Tongue (tissue), 2 donors: ENCODE measurements around the gene SPATC1L. TPM values are rescaled to one million over a fixed set of nuclear protein-coding genes. Genes with fewer than 3 reads are reported as not detected.

Source experiments
- DNase-seq: peaks from one replicate; pipeline ENCODE4 v3.0.0-alpha.2; 2015
- total RNA-seq: library from RNA; depleted of rRNA; stranded (reverse); fragments of >200 nt; gene quantifications from one replicate; pipeline ENCODE4 v1.2.3, GENCODE V29; 2014

Gene SPATC1L
- total RNA-seq, 1 donor from 2014 or later = 5.9 TPM

- DNase-seq = no peak
Measured at GRCh38 chr21:46215436-46216131, 31.3 kb upstream of the SPATC1L start.

- no peak for DNase-seq
Measured at GRCh38 chr21:46214478-46215340, 30.4 kb upstream of the SPATC1L start.

GRCh38 chr21:46213620-46214286, 29.5 kb upstream of the SPATC1L start:
- no peak for DNase-seq

GRCh38 chr21:46212721-46213484, 28.6 kb upstream of the SPATC1L start:
- no peak for DNase-seq

- no peak for DNase-seq
Measured at GRCh38 chr21:46211786-46212720, 27.8 kb upstream of the SPATC1L start.

- DNase-seq = no peak
Measured at GRCh38 chr21:46211376-46211775, 27.1 kb upstream of the SPATC1L start.

- DNase-seq = no peak
Measured at GRCh38 chr21:46210378-46211136, 26.3 kb upstream of the SPATC1L start.

- no peak for DNase-seq
Measured at GRCh38 chr21:46208761-46209721, 24.8 kb upstream of the SPATC1L start.

- DNase-seq = no peak
Measured at GRCh38 chr21:46207920-46208591, 23.8 kb upstream of the SPATC1L start.

GRCh38 chr21:46207006-46207919, 23.0 kb upstream of the SPATC1L start:
- DNase-seq = no peak

GRCh38 chr21:46206163-46207005, 22.1 kb upstream of the SPATC1L start:
- no peak for DNase-seq

- DNase-seq = no peak
Measured at GRCh38 chr21:46205766-46206162, 21.5 kb upstream of the SPATC1L start.

- DNase-seq = no peak
Measured at GRCh38 chr21:46205166-46205565, 20.9 kb upstream of the SPATC1L start.

- DNase-seq = no peak
Measured at GRCh38 chr21:46203203-46203600, 18.9 kb upstream of the SPATC1L start.

GRCh38 chr21:46202592-46203202, 18.4 kb upstream of the SPATC1L start:
- no peak for DNase-seq
